ENCODE measurements around the gene CENPO. TPM values are rescaled to one million over a fixed set of nuclear protein-coding genes. Genes with fewer than 3 reads are reported as not detected.

CENPO gene
- polyA plus RNA-seq, 12 donors: 10.8 to 20.5 (median 17.2) TPM; not detected in 1

DNA sequence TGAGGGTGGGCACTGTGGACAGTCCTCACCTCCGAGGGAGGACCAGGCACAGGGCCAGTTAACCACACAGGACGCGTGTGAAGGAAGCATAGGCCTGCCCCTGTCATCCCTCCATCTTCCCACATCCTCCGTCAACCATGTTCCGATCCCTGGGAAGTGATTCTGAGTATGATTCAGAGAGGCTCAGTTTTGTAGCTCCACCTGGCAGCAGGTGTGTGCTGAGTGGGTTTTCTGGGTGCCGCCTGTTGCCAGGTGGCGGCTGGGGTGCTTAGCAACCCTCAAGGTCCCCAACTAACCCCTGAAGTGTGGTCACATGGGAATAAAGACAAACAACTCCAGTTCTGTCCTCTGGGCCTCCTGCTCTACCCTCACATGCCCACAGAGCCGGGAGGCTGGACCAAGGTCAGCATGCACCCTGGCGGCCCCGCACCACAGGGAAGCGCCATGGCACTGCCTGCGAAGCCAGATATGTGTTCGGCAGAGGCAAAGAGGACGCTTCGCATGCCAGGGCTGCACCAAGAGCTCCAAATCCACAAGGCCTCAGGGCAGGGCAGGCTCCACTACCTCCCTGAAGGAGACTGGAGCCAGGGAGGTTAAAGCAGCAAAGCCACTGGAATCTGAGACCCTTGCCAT, 66.9 kb downstream of the CENPO start:
- no peak for DNase-seq

DNA sequence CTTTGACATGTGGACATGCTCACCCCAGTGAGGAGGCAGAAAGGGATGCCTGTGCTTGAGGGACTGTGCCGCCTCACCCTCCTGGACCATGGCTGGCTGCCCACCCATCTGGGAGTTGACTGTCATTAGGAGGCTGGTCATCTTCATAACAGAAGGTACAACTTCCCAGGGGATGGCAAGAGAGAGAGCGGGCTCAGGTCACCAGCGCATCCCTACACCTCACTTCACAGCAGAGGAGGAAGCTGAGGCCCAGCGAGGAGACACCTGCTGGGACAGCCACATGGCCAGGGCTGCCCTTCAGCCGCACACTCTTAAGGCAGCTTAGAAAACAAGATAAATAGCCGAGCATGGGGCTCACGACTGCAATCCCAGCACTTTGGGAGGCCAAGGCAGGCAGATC, 67.4 kb downstream of the CENPO start:
- DNase-seq: no peak

DNA sequence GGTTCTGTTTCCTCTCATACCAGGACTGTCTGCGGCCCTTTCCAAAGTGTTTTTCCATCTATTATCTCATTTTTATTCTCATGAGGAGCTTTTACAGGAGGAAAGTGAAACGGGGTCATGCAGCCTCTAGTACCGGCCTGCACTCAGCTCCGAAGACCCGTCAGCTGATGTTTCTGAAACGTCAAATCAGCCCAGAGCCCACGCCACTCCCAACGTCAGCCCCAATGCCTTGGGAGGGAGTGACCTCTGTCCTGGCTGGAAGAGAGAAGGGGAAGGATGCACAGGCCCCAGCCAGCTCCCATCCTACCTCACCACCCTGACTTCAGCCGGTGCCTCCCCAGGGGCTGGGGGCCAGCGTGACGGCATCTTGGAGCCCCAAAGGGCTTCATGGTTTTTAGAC, 68.3 kb downstream of the CENPO start:
- no peak for DNase-seq

DNA sequence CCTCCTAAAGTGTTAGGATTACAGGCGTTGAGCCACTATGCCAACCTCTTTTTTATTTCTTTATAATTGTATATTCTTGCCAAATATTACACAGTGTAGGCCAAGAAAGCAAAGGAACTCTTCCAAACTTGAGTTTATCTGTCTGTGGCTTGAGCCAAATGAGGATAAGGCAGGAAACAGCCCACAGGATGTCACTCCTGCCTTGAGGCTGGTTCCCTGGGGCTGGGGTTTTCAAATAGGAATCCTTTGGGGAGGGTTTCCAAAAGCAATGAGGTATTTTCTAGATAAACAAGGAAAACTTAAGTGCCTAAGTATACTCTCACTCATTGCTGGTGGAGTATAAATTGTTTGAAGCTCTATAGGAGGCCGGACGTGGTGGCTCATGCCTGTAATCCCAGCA, 70.4 kb downstream of the CENPO start:
- DNase-seq: no peak

DNA sequence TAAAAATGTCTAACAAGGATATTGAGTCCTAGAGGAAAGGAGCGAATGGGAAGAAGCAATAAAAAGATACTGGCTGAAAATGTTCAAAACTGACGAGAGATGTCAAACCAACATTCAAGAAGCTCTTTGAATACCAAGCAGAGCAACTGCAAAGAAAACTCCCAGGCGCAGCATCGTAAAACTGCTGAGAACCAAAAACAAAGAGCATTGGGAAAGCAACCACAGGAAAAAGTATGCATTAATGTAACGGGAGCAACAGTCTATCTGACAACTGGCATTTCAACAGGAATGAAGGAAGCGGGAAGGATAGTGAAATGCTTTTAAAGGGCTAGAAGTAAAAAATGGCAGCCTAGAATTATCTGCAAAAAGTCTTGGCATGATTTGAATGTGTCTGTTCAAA, 73.7 kb downstream of the CENPO start:
- no peak for DNase-seq

DNA sequence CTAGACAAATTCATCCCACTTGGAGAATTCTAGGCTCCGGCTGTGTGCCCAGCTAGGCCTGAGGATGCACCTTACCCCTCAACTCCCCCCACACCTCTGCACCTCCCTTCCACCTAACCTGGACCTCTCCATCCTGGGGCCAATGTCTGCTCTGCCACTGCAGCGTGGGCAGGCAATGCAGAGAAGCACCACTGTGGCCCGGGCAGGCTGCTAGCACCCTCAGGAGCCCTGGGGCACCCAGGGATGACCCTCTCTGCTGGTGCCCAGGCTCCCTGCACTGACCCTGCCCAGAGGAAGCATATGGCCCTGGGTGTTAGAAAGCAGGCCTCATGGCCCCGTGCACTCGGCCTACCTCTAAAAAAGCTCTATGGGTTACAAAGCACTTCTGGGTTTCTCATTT, 77.2 kb downstream of the CENPO start:
- DNase-seq: no peak

DNA sequence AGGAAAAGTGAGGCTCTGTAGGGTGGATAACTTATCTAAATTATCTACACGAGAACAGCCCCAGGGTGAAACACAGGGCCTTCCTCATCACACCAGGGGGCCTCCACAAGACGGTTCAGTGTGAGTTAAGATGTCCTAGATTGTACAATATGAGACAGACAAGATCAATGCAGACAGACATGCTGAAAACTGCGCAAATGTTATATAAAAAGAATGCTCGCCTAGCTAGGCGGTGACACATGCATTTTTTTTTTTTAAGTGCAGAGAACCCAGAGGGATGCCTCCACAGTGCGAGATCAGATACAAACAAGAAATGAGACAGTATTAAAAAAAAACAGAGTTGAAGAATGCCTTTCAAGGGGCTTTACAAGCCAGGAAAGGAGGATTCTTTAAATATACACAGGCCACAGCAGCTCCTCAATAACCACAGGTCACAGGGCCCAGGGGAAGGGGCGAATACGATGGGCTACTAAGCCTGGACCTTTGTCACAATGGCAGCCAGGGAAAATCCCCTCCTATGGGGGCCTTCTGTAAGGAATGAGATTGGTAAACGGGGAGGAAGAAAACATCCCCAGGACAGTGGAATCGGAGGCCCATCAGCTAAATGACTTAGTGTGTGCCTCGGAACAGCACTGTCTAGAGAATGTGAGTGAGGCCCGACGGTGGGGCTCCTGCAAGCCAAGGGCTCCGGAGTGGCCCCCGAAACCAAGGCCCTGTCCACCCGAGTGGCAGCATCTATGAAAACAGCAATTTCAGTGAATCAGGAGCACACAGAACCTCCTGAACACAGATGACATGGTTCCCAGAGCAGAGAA, 77.9 kb downstream of the CENPO start:
- DNase-seq: no peak

DNA sequence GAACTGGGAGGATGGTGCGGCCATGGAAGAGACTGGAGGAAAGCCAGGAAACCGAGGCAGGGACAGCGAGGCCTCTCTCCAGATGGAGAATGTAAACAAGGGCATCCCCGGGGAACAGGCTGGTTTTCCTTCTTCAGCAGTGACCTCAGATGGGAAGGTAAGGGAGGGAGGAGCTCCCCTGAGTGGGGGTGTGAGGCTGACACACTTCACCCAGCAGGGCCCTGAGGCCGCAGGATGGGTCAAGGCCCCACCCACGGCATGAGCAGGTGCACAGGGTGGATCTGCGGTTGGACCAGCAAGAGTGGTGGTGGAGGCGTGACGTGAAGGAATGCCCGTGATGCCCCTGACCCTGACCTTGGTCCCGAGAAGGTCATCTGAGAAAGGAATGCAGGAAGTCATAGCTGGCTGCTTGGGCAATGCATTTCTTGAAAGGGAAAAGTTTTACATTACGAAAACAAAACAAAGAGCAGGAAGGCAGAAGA, 78.7 kb downstream of the CENPO start:
- no peak for DNase-seq

Other genes with a start within 250 kb of the CENPO start
- 10 to 100 TPM in 11 of 12 donors, not detected in 1; 34.9 to 47.6 (median 44.2) TPM for gene PTRHD1, start within 50 bp of the CENPO start, polyA plus RNA-seq (ENCODE audit: insufficient read length in 12 of 12)
- gene ADCY3, start 126.8 kb downstream of the CENPO start, polyA plus RNA-seq (ENCODE audit: insufficient read length in 12 of 12): 10 to 100 TPM in 11 of 12 donors, not detected in 1; 14.9 to 41.6 (median 24.9) TPM
- 10 to 100 TPM in 1 of 12 donors, 1 to 10 TPM in 10, not detected in 1; 4.9 to 18.1 (median 7.7) TPM for gene DNAJC27, start 178.5 kb downstream of the CENPO start, polyA plus RNA-seq (ENCODE audit: insufficient read length in 12 of 12)
- gene EFR3B, start 248.7 kb downstream of the CENPO start, polyA plus RNA-seq (ENCODE audit: insufficient read length in 12 of 12): 1 to 10 TPM in 11 of 12 donors, not detected in 1; 3.3 to 6.9 (median 5.9) TPM

Measured in muscle of arm (tissue), 12 donors.